H1 (cell line): ENCODE results near the gene JAKMIP1.

Experiments used
- CBX8 ChIP-seq: fragments of 300-800, 300-1000 bp; sonication (generic); IDR thresholded peaks from 2 replicates; pipeline ENCODE4 v1.7.1; 2016; ENCODE audit warnings: low read depth, low read length, borderline replicate concordance
- HDAC2 ChIP-seq, 2 experiments: fragments of 300-600 bp in 1 of 2; sonication (generic) in 1 of 2; IDR thresholded peaks; 2 replicates each; pipeline ENCODE4 v1.6.1; 2011 to 2012; ENCODE audit warnings: low read depth in 2 of 2, low read length in 2 of 2, mild to moderate bottlenecking in 2 of 2, moderate library complexity in 2 of 2, borderline replicate concordance in 1 of 2, inconsistent platforms in 1 of 2
- JUND ChIP-seq: IDR thresholded peaks from 2 replicates; pipeline ENCODE4 v1.6.1; 2011; ENCODE audit warnings: mild to moderate bottlenecking, improper control_type of control experiment, low read length
- POLR2A ChIP-seq, 2 experiments: IDR thresholded peaks; 1 replicate in 1 of 2; 2 replicates in 1 of 2; pipeline ENCODE4 v1.6.1; 2011; ENCODE audit warnings: low read depth in 2 of 2, low read length in 2 of 2, mild to moderate bottlenecking in 2 of 2; ENCODE audit errors: control extremely low read depth in 1 of 2
- TF ChIP-seq, protein P1 (sequence below), 3 experiments: IDR thresholded peaks; 1 replicate in 2 of 3; 2 replicates in 1 of 3; pipeline versions ENCODE4 v1.5.1 to v1.6.1; 2011; ENCODE audit warnings: low read length in 3 of 3, mild to moderate bottlenecking in 3 of 3, inconsistent platforms in 2 of 3, low read depth in 1 of 3, moderate library complexity in 1 of 3; ENCODE audit not compliant: insufficient read depth in 1 of 3; ENCODE audit errors: control extremely low read depth in 1 of 3

DNA sequence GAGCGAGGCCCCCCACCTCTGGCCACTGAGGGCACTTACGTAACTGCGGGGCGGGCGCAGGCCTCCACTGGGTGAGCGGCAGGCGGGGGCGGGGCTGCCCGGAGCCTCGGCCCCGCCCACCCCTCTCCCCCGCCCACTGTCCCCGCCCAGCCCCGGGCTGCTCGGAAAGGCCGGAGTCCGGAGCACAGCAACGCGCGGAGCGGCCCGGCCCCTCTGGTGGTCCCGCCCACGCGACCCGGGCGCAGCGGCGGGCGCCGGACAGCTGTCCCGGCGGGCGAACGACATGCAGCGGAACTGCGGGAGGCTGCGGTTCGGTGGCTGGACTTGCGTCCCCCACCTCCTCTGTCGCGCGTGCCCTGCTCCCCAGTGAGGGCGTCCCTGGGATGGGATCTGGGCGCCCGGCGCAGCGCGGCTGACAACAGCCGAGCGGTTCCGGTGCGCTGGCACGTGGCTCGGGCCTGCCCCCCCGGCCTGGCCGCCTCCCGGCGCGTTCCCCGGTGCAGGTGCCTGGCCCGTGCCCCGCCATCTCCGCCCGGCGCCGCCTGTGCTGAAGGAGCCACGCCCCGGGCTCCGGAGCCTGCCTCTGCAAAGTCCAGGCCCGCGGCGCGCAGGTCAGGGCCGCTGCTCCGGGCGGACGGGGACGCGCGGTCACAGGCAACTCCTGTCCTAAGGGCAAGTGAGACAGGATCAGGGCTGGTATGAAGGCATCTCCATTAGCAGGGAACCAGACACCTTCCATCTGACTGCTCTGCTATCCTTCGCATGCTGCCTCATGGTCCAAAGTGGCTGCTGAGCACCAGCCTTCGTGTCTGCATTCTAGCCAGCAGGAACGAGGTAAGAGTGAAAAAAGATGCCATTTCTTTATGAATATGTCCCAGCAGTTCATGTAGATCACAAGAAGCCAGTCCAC, 21.8 kb upstream of the JAKMIP1 start:
- TF ChIP-seq HDAC2 (IDR thresholded peaks at IDR 0.05; ENCODE audit: borderline replicate concordance in 1 of 2, low read depth in 2 of 2, low read length in 2 of 2): peak in 1 of 2 experiments; percentile 100; a peak in 2 of 4 replicates
- no peak for TF ChIP-seq JUND
- TF ChIP-seq CBX8: no peak
- TF ChIP-seq, protein P1, sequence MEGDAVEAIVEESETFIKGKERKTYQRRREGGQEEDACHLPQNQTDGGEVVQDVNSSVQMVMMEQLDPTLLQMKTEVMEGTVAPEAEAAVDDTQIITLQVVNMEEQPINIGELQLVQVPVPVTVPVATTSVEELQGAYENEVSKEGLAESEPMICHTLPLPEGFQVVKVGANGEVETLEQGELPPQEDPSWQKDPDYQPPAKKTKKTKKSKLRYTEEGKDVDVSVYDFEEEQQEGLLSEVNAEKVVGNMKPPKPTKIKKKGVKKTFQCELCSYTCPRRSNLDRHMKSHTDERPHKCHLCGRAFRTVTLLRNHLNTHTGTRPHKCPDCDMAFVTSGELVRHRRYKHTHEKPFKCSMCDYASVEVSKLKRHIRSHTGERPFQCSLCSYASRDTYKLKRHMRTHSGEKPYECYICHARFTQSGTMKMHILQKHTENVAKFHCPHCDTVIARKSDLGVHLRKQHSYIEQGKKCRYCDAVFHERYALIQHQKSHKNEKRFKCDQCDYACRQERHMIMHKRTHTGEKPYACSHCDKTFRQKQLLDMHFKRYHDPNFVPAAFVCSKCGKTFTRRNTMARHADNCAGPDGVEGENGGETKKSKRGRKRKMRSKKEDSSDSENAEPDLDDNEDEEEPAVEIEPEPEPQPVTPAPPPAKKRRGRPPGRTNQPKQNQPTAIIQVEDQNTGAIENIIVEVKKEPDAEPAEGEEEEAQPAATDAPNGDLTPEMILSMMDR (IDR thresholded peaks at IDR 0.05; ENCODE audit: control extremely low read depth in 1 of 3, insufficient read depth in 1 of 3, low read depth in 1 of 3, low read length in 3 of 3): no peak
- no peak for TF ChIP-seq POLR2A (IDR thresholded peaks at IDR 0.05; ENCODE audit: control extremely low read depth in 1 of 2, low read depth in 2 of 2, low read length in 2 of 2)
